WERI-Rb-1 (cell line): ENCODE results near the gene RASA3.

Source experiments
- DNase-seq: peaks from one replicate; pipeline ENCODE4 v3.0.0-alpha.2; 2020
- H3K27ac ChIP-seq: fragments of 250-450 bp; sonication (Bioruptor Pico); 2 replicates; pipeline ENCODE4 v1.5.1; 2020; ENCODE audit warnings: mild to moderate bottlenecking, moderate library complexity
- H3K27me3 ChIP-seq: fragments of 250-450 bp; sonication (Bioruptor Pico); 2 replicates; pipeline ENCODE4 v1.5.1; 2021; ENCODE audit warnings: mild to moderate bottlenecking, low read depth, moderate library complexity; ENCODE audit not compliant: insufficient read depth, severe bottlenecking
- H3K36me3 ChIP-seq: fragments of 250-450 bp; sonication (Bioruptor Pico); 2 replicates; pipeline ENCODE4 v1.5.1; 2020; ENCODE audit warnings: mild to moderate bottlenecking, moderate library complexity
- H3K4me3 ChIP-seq: 2 replicates; pipeline ENCODE4 v1.5.1; 2011; ENCODE audit warnings: low read depth, mild to moderate bottlenecking, control low read depth, low read length
- H3K9me3 ChIP-seq: fragments of 250-450 bp; sonication (Bioruptor Pico); 2 replicates; pipeline ENCODE4 v1.5.1; 2021; ENCODE audit warnings: mild to moderate bottlenecking, moderate library complexity; ENCODE audit not compliant: severe bottlenecking
- TF ChIP-seq, protein P1 (sequence below): IDR thresholded peaks from 2 replicates; pipeline ENCODE4 v1.5.1; 2011; ENCODE audit warnings: low read depth, mild to moderate bottlenecking, control low read depth, inconsistent platforms, low read length

The RASA3 gene

DNA sequence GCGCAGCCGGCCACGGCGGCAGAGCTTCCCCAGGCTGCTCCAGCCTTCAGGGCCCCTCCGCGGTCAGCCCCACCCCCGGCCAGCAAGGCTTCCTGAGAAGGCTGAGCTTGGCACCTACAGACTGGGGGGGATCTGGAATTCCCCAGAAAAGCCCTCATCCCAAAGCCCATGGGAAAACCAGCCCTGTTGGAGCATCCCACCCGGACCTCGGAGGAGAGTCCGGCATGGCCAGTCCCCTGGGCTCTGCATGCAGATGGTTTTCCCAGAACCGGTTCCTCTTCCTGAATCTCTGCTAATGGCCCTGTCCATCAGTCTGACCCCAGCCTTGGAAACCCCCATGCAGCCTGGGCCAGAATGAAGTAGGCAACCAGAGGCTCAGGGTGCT, 10.3 kb downstream of the RASA3 start:
- no peak for DNase-seq
- Histone ChIP-seq H3K27ac (no peak overlapping the region), H3K9me3 (no peaks in the 10 kb centered on the region), H3K27me3 (peaks cover 3% of the 10 kb centered on the region), H3K36me3 (no peaks in the 10 kb centered on the region), H3K4me3 (no peak overlapping the region)
- TF ChIP-seq, protein P1, sequence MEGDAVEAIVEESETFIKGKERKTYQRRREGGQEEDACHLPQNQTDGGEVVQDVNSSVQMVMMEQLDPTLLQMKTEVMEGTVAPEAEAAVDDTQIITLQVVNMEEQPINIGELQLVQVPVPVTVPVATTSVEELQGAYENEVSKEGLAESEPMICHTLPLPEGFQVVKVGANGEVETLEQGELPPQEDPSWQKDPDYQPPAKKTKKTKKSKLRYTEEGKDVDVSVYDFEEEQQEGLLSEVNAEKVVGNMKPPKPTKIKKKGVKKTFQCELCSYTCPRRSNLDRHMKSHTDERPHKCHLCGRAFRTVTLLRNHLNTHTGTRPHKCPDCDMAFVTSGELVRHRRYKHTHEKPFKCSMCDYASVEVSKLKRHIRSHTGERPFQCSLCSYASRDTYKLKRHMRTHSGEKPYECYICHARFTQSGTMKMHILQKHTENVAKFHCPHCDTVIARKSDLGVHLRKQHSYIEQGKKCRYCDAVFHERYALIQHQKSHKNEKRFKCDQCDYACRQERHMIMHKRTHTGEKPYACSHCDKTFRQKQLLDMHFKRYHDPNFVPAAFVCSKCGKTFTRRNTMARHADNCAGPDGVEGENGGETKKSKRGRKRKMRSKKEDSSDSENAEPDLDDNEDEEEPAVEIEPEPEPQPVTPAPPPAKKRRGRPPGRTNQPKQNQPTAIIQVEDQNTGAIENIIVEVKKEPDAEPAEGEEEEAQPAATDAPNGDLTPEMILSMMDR, result no peak

DNA sequence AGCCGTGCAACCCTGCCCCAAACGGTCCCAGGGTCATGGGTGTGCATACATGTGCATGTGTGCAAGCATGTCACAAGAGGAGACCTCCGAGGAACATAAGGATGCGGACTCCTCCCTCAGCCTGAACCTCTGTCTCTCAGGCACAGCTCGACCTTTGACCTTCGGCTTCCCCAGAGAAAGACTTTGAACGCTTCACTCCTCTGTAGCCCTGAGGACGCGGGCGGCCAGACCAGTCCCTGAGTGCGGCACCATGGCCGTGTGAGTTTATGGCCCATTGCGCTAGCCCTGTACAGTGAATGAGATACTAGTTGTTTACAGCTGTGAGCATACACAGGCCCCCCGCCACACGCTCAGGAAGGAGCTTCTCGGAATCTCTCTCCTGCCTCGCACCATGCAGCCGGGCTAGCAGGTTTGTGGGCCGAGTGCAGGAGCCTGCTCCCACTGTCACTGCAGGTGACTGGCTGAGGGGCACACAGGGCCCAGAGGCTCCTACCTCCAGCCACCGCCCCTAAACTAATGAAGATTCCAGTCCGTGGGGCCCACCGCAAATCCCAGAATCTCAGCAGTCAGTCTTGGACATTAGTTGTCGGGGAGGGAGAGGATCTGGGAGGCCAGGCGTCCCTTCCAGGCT, 10.8 kb downstream of the RASA3 start:
- Histone ChIP-seq H3K9me3 (no peaks in the 10 kb centered on the region), H3K27ac (no peak overlapping the region), H3K4me3 (no peak overlapping the region), H3K36me3 (no peaks in the 10 kb centered on the region), H3K27me3 (peaks cover 3% of the 10 kb centered on the region)
- TF ChIP-seq, protein P1, result no peak
- DNase-seq, result no peak

DNA sequence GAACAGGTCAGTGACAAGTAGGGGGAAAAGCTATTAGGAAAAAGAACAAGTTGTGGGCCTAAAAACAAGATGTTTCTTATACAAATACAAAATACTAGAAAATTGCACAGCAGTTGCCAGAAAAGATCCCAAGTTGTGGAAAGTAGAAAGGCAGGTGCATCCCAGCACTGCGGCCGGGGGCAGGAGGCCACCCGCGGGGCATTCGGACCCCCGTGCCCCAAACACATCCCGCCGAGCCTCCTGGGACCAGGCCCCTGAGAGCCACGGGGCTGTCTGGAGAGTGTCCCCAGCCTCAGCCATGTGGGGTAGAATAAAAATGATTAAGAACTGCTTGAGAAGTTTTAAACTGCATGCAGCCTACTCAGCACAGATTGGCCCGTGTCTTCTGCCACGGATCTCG, 11.4 kb downstream of the RASA3 start:
- TF ChIP-seq, protein P1, result no peak
- no peak for DNase-seq
- H3K9me3 ChIP-seq, result no peaks in the 10 kb centered on the region
- H3K27ac ChIP-seq, result peak overlapping the region; percentile 39; the same call in 1 of the 2 replicates
- peaks cover 3% of the 10 kb centered on the region for H3K27me3 ChIP-seq
- no peaks in the 10 kb centered on the region for H3K36me3 ChIP-seq
- H3K4me3 ChIP-seq, result no peak overlapping the region

DNA sequence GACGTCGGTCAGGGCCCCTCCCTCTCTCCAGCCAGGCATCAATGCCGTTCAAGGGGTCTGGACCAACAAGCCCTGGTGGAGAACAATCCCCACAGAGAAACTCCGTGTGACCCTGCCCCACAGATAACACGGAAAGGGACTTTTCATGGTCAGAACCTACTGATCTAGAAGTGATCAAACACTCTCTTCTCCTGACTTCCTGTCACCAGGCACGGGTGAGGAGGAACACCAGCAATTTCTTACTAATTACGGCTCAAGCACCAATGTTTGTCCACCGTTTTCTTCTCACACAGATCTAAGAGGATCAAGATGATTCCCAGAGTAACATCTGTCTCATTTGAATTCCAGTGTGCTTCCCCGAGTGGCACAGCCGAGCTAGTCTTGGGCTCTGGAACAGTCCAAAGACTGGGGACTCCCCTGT, 11.8 kb downstream of the RASA3 start:
- no peaks in the 10 kb centered on the region for H3K36me3 ChIP-seq
- TF ChIP-seq, protein P1, result no peak
- peak; percentile 51 for DNase-seq
- peaks cover 3% of the 10 kb centered on the region for H3K27me3 ChIP-seq
- H3K27ac ChIP-seq, result peak overlapping the region; percentile 39
- no peaks in the 10 kb centered on the region for H3K9me3 ChIP-seq
- H3K4me3 ChIP-seq, result 0 out of 2 replicates have a peak overlapping the region, but pooled peaks have one; percentile 0

DNA sequence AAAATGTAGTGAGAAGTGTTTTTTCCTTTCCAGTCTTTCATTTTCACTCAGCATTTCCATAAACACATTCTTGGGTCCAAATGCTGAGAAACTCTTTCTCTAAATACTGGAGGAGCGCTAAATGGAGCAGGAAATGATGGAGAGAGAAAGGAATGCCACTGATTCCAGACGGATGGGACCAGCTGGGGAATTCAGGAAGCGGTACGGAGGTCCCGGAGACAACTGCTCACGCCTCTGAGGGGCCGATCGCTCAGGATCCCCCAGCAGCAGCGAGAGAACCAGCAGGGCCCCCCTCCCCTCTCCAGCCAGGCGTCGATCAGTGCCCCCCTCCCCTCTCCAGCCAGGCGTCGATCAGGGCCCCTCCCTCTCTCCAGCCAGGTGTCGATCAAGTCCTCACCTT, 13.2 kb downstream of the RASA3 start:
- DNase-seq, result no peak
- H3K27ac ChIP-seq, result no peak overlapping the region

More for the DNA sequence above, 13.2 kb downstream of the RASA3 start:
- TF ChIP-seq, protein P1, result no peak
- Histone ChIP-seq H3K36me3 (no peaks in the 10 kb centered on the region), H3K4me3 (no peak overlapping the region), H3K9me3 (no peaks in the 10 kb centered on the region), H3K27me3 (peaks cover 3% of the 10 kb centered on the region)
